GM18498 (cell line): ENCODE results near the gene FBXL16.

ENCODE experiments used
- ATAC-seq: cut with Tn5 transposase; IDR thresholded peaks from one replicate; pipeline ENCODE4 v1.9.1; 2021; ENCODE audit warnings: mild to moderate bottlenecking, moderate library complexity; ENCODE audit not compliant: unreplicated experiment

The FBXL16 gene

DNA sequence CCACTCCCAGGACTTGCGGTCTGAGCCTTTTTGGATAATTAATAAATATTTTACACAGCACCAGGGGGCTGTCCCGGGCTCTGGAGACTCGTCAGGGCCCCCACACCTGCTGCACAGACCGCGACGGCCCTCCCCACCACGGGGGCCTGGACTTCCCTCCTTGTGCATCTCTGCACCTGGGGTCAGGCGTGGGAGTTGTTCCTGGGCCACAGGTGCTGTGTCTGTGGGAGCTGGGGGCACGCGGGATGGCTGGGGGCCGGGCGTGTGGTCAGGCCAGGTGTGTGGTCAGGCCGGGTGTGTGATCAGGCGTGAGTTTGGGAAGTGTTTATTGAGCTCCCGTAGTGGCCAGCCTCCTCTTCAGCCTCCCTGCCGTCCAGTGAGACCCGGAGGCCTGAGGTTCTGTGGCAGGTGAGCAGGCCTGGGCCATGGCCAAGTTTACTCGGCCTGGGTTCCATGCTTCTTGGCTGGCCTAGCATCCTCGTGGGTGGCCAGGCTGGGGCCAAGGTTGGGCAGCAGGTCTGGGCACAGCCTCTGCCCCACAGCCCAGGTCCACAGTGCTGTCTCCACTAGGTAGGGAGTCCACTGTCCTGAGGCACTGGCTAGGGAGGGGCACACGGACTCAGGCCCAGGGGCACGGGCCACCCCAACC, 27.3 kb downstream of the FBXL16 start:
- no peak for ATAC-seq

DNA sequence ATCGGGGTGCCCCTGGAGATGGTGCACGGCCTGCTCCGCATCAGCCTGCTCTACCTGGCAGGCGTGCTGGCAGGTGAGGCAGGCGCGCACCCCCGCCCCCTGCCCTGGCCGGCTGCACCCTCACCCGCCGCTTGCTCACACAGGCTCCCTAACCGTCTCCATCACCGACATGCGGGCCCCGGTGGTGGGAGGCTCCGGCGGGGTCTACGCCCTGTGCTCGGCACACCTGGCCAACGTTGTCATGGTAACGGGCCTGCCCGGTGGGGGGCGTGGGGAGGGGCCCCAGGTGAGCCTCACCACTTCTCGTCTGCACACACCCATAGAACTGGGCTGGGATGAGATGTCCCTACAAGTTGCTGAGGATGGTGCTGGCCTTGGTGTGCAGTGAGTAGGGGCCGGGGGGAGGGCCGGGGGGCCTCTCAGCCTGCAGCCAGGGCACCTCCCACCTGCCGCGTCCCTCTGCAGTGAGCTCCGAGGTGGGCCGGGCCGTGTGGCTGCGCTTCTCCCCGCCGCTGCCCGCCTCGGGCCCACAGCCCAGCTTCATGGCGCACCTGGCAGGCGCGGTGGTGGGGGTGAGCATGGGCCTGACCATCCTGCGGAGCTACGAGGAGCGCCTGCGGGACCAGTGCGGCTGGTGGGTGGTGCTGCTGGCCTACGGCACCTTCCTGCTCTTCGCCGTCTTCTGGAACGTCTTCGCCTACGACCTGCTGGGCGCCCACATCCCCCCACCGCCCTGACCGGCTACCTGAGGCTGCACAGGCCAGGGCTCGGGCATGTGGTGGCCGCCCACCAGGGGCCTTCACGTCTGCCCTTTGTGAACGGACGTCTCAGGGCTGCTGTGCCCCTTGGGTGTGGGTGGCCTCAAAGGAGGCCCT, 28.0 kb downstream of the FBXL16 start:
- ATAC-seq: no peak

DNA sequence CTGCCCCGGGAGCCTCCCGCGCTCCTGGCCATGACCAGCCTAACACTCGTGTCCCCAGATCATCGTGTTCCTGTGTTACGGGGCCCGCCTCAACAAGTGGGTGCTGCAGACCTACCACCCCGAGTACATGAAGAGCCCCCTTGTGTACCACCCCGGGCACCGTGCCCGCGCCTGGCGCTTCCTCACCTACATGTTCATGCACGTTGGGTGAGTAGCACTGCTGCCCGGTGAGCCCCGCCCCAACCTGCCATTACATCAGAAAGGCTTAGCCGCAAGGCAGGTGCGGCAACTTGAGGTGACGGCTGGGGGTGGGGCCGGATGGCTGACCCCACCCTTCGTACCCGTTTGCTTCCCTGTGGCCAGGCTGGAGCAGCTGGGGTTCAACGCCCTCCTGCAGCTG, 28.7 kb downstream of the FBXL16 start:
- no peak for ATAC-seq

- no peak for ATAC-seq
Measured at GRCh38 chr16:676565-676902, 29.1 kb downstream of the FBXL16 start.

DNA sequence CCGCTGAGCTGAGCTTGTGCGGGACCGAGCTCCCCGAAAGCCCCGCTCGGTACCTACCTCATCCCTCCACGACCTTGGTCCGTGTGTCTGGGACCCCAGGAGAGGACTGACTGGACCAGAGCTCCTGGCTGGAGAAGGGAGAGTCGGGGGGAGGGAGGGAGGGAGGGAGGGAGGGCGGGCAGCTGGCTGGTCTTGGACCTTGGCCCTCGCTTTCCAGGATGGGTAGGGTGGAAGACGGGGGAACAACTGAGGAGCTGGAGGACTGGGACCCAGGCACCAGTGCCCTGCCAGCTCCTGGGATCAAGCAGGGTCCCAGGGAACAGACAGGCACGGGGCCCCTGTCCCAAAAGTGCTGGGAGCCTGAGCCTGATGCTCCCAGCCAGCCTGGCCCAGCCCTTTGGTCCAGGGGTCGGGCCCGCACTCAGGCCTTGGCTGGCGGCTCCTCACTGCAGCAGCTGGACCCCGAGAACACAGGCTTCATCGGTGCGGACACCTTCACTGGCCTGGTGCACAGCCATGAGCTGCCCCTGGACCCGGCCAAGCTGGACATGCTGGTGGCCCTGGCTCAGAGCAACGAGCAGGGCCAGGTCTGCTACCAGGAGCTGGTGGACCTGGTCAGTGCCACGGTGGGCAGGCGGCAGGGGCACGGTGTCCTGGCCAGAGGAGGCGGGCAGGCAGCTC, 29.6 kb downstream of the FBXL16 start:
- ATAC-seq: no peak

GRCh38 chr16:674968-675883, 30.4 kb downstream of the FBXL16 start, which contains the start of gene RHBDL1:
Gene RHBDL1, plus strand, starts transcription at chr16:675671. Its CDS starts 120 bp downstream, at chr16:675791.
- no peak for ATAC-seq

- no peak for ATAC-seq
Measured at GRCh38 chr16:674214-674881, 31.3 kb downstream of the FBXL16 start.

DNA sequence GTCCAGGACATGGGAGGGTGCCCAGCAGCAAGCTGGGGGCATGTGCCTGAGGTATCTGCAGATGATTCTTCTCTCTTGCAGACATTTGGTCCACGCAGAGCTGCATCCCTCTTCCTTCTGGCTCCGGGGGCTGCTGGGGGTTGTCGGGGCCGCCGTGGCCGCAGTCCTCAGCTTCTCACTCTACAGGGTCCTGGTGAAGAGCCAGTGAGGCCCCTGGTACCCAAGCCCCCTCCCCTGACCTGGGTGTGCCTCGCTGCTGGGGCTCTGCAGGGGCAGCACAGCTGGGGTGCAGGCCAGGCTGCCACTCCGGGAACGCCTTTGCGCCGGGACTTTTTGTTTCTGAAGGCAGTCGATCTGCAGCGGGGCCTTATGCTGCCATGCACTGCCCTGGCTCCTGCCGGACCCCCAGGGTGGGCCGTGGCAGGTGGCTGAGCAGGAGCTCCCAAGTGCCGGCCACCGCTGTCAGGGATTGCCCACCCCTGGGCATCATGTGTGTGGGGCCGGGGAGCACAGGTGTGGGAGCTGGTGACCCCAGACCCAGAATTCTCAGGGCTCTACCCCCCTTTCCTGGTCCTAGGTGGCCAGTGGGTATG, 32.1 kb downstream of the FBXL16 start:
- ATAC-seq: no peak

- no peak for ATAC-seq
Measured at GRCh38 chr16:672851-673250, 32.8 kb downstream of the FBXL16 start.

DNA sequence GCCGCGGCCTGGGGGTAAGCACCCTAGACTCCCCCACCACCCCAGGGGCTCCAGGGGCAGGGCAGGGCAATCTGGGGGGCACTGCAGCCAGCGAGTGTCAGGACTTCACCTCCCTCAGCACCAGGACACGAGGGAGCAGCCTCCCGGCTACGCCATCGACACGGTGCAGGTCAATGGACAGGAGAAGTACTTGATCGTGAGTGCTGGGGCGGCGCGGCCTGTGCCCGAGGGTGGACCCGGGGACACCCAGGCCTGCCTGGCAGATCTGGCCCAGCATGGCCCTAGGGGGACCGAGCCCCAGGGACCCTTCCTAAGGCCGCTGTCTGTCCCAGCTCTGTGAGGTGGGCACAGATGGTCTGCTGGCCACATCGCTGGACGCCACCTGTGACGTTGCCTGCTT, 33.2 kb downstream of the FBXL16 start:
- ATAC-seq: no peak

DNA sequence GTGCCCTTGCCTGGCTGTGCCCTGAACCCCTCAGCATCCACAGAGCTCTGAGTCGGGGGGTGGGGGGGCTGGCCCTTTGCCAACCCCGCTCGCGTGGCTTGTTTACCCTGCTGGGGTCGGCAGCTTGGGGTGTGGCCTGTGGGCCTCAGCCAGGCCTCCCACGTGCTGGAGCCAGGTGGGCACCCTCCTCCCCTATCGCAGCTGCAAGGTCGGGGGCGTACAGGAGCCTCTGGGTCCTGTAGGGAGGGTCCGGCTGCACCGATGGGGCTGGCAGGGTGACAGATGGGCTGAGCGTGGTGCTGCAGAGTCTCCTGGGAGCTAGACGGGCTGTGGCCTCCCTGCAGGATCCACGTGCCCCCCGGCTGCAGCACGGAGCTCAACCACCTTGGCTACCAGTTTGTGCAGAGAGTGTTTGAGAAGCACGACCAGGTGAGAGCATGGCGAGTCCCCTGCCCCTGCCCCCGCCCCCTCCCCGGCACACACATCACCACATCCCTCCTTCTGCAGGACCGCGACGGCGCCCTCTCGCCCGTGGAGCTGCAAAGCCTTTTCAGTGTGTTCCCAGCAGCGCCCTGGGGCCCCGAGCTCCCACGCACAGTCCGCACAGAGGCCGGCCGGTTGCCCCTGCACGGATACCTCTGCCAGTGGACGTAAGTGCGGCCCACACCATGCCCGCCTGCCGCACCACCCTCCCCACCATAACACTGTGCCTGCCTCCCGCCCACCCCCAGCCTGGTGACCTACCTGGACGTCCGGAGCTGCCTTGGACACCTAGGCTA, 34.1 kb downstream of the FBXL16 start:
- no peak for ATAC-seq

DNA sequence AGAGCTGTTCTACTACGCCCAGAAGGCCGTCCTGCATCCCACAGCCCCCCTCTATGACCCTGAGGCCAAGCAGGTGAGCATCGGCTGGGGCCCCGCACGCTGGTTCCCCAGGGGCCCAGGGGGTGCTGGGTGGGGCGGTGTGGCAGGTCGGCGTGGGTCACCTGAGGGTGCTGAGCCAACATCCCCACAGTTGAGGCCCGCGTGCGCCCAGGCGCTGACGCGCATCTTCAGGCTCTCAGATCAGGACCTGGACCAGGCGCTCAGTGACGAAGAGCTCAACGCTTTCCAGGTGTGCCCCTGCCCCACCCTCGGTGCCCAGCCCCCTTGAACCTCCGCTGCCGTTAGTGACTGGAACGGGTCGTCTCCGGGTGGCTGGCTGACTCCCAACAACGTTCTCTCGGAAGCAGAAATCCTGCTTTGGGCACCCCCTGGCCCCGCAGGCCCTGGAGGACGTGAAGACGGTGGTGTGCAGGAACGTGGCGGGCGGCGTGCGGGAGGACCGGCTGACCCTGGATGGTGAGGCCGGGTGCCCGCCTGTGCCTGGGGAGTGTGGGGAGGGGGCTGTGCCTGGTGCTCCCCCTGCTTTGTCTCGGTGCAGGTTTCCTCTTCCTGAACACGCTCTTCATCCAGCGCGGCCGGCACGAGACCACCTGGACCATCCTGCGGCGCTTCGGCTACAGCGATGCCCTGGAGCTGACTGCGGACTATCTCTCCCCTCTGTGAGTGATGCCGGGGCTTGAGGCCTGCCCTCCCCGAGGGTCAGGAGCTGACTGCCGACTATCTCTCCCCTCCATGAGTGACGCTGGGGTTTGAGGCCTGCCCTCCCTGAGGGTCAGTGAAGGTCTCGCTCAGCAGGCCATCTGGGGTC, 34.9 kb downstream of the FBXL16 start:
- no peak for ATAC-seq

DNA sequence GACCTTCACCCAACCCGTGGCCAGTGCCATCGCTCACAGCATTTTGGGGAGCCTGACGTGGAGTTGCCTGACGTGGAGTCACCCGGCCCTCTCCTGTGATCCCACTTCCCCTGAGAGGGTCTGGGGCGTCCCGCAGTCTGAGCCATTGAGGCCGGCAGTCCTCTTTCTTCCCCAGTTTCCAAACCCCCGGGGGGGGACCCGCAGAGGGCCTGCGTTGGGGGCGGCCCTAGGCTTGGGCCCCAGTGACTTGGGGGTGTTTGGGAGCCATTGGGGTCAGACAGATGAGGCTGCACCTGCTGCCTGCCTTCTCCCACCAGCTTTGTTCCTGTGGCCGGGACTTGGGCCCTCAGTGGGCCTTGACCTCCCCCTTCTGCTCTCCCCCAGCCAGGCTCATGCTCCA, 35.9 kb downstream of the FBXL16 start:
- no peak for ATAC-seq

GRCh38 chr16:668519-669171, 37.0 kb downstream of the FBXL16 start:
- ATAC-seq: peak; percentile 6

- ATAC-seq: peak; percentile 89
Measured at GRCh38 chr16:667780-668518, 37.7 kb downstream of the FBXL16 start, which contains the start of gene RHOT2. Gene RHOT2, plus strand, starts transcription at chr16:668132. Its CDS starts 68 bp downstream, at chr16:668200.

- no peak for ATAC-seq
Measured at GRCh38 chr16:667113-667779, 38.4 kb downstream of the FBXL16 start.
